ENCODE results near the gene IFNGR1. TPM values are rescaled to one million over a fixed set of nuclear protein-coding genes. Genes with fewer than 3 reads are reported as not detected.
"Not testable (repeated sequence)": the region's sequence is repeated elsewhere in the genome, so short reads cannot be mapped to it uniquely, and the experiment has no call there.

IFNGR1 gene
- total RNA-seq, 6 experiments from 2014 or later: 24.1 to 29.0 (median 26.1) TPM

DNA sequence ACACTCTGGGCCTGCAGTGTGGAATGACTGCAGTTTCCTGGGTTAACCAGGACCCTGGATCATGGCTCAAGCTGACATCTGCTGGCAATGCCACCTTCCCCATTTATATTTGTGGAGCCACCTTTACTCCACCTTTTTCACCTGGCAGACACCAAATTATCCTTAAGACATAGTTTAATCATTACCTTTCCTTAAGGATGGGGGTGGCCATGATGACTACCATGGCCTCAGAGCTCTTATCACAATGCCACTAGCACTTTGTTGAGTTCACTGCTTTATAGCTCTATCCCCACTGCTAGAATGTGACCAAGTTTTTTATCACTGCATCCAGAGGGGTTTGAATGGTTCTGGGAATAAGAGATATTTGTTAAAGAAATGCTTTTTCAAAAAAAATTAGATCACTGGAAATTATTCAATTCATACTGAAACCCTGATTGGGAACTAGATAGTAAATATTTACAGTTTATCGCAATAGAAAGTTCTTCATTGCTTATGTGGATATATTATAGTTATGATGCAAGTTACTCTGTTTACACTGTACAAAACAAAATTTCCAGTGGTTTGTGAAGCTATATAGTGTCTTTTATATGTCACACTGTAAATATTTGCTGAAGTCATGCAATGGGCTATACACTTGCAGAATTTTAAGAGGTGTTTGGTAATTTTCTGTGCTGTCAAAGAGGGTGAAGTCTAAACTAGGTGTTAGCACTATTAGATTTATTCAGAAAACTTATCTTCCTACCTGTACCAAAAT, 37.3 kb upstream of the IFNGR1 start:
- peaks cover 16% of the 10 kb centered on the region for H3K27me3 Mint-ChIP-seq (ENCODE audit: insufficient read depth)
- H3K4me3 Mint-ChIP-seq: no peak overlapping the region
- peaks cover 16% of the 10 kb centered on the region for H3K36me3 Mint-ChIP-seq (ENCODE audit: low read depth)
- peaks cover 15% of the 10 kb centered on the region for H3K9me3 Mint-ChIP-seq
- H3K4me1 Mint-ChIP-seq (ENCODE audit: low read depth): peaks cover 8% of the 10 kb centered on the region
- H3K27ac Mint-ChIP-seq: no peak overlapping the region
- DNase-seq: no peak
- TF ChIP-seq CTCF (IDR thresholded peaks at IDR 0.05): no peak

DNA sequence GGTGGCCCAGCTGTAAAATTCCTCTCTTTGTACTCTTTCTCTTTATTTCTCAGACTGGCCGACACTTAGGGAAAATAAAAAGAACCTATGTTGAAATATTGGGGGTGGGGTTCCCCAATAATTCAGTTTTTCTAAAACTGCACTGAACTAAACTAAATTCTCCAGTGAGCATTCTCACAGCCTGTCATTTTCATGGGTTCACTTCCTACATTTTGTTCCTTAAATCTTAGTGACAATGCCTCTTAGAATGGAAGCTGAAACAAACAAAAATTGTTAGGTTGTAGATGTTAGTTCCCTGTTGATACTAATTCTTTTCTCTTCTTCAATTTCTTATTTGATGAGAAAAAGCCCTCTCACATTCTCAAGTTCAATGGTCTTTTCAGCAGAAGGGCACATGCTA, 35.8 kb upstream of the IFNGR1 start:
- Mint-ChIP-seq H3K27me3 (ENCODE audit: insufficient read depth) (peaks cover 16% of the 10 kb centered on the region), H3K36me3 (ENCODE audit: low read depth) (peaks cover 16% of the 10 kb centered on the region), H3K4me1 (ENCODE audit: low read depth) (no peaks in the 10 kb centered on the region), H3K4me3 (no peak overlapping the region), H3K27ac (no peak overlapping the region), H3K9me3 (peaks cover 15% of the 10 kb centered on the region)
- DNase-seq: no peak
- TF ChIP-seq CTCF (IDR thresholded peaks at IDR 0.05): no peak

- not testable (repeated sequence) for DNase-seq; H3K27ac Mint-ChIP-seq; H3K4me3 Mint-ChIP-seq; H3K4me1 Mint-ChIP-seq (ENCODE audit: low read depth)
- Mint-ChIP-seq H3K36me3 (ENCODE audit: low read depth) (peaks cover 16% of the 10 kb centered on the region), H3K27me3 (ENCODE audit: insufficient read depth) (peaks cover 14% of the 10 kb centered on the region), H3K9me3 (peaks cover 15% of the 10 kb centered on the region)
Observed at GRCh38 chr6:137254430-137254829, 35.2 kb upstream of the IFNGR1 start.

- no peaks in the 10 kb centered on the region; the same call in 1 of the 2 replicates for H3K27me3 Mint-ChIP-seq (ENCODE audit: insufficient read depth)
- no peak overlapping the region for H3K4me3 Mint-ChIP-seq
- no peak for TF ChIP-seq CTCF (IDR thresholded peaks at IDR 0.05)
- H3K36me3 Mint-ChIP-seq (ENCODE audit: low read depth): no peaks in the 10 kb centered on the region
- no peak for DNase-seq
- no peak overlapping the region for H3K27ac Mint-ChIP-seq
- no peaks in the 10 kb centered on the region for H3K4me1 Mint-ChIP-seq (ENCODE audit: low read depth)
- H3K9me3 Mint-ChIP-seq: peaks cover under 1% of the 10 kb centered on the region; the same call in 1 of the 2 replicates
Observed at GRCh38 chr6:137248702-137249101, 29.5 kb upstream of the IFNGR1 start.

GRCh38 chr6:137247724-137248123, 28.5 kb upstream of the IFNGR1 start:
- Mint-ChIP-seq H3K9me3 (no peaks in the 10 kb centered on the region; the same call in 1 of the 2 replicates), H3K4me1 (ENCODE audit: low read depth) (no peaks in the 10 kb centered on the region), H3K36me3 (ENCODE audit: low read depth) (no peaks in the 10 kb centered on the region), H3K27ac (no peak overlapping the region), H3K4me3 (no peak overlapping the region), H3K27me3 (ENCODE audit: insufficient read depth) (no peaks in the 10 kb centered on the region; the same call in 1 of the 2 replicates)
- no peak for DNase-seq
- TF ChIP-seq CTCF (IDR thresholded peaks at IDR 0.05): no peak

DNA sequence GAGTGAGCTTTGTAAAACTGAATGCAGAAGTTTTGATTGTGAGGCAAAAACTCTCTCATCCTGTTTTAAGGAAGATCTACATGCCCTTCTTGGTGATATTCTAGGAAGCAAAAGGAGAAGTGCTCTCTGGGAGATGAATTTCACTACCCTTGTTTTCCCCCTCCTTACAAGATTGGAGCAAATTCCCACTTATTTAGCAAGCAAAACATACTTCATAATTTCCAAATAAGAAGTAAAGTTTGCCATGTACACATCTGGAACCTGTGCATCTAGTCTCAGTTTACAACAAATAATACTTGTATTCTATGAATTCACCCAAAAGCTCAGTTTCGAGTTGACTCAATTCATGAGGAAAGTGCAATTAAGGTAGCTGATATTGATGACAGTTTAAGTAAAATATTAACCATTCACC, 27.6 kb upstream of the IFNGR1 start:
- no peaks in the 10 kb centered on the region for H3K36me3 Mint-ChIP-seq (ENCODE audit: low read depth)
- peaks cover 6% of the 10 kb centered on the region for H3K4me1 Mint-ChIP-seq (ENCODE audit: low read depth)
- no peaks in the 10 kb centered on the region; the same call in 1 of the 2 replicates for H3K27me3 Mint-ChIP-seq (ENCODE audit: insufficient read depth)
- no peak overlapping the region for H3K27ac Mint-ChIP-seq
- TF ChIP-seq CTCF (IDR thresholded peaks at IDR 0.05): no peak
- DNase-seq: no peak
- H3K4me3 Mint-ChIP-seq: no peak overlapping the region
- H3K9me3 Mint-ChIP-seq: no peaks in the 10 kb centered on the region

Measured in HFFc6 (cell line).